HepG2 (cell line): ENCODE measurements around the gene ANTXR1. TPM values are rescaled to one million over a fixed set of nuclear protein-coding genes. Genes with fewer than 3 reads are reported as not detected.

Source experiments
- AHDC1 ChIP-seq: sonication (generic); formaldehyde crosslinking; IDR thresholded peaks from 2 replicates; pipeline ENCODE4 v1.5.1; 2020; ENCODE audit warnings: mild to moderate bottlenecking, missing genetic modification reagents, borderline replicate concordance
- BORCS8-MEF2B ChIP-seq: sonication (generic); formaldehyde crosslinking; IDR thresholded peaks from 2 replicates; pipeline ENCODE4 v1.8.0; 2022; ENCODE audit warnings: mild to moderate bottlenecking, missing genetic modification reagents
- DZIP1 ChIP-seq: sonication (generic); formaldehyde crosslinking; IDR thresholded peaks from 2 replicates; pipeline ENCODE4 v1.5.0; 2020; ENCODE audit warnings: mild to moderate bottlenecking, missing genetic modification reagents
- E2F5 ChIP-seq: sonication (generic); formaldehyde crosslinking; conservative IDR thresholded peaks from 2 replicates; pipeline ENCODE4 v1.4.0; 2020; ENCODE audit warnings: missing genetic modification reagents
- FOXP4 ChIP-seq: sonication (generic); formaldehyde crosslinking; IDR thresholded peaks from 2 replicates; pipeline ENCODE4 v1.4.0; 2020; ENCODE audit warnings: missing genetic modification reagents
- MED13 ChIP-seq: sonication (generic); formaldehyde crosslinking; IDR thresholded peaks from 2 replicates; pipeline ENCODE4 v1.5.0; 2020; ENCODE audit warnings: missing genetic modification reagents
- NR2F1 ChIP-seq, 2 experiments: fragments of 450-650 bp in 1 of 2; formaldehyde crosslinking in 1 of 2; IDR thresholded peaks; 2 replicates each; pipeline versions ENCODE4 v1.5.0 to v1.6.1; 2016 to 2020; ENCODE audit warnings: mild to moderate bottlenecking in 1 of 2, missing compliant biosample characterization in 1 of 2, missing genetic modification reagents in 1 of 2, moderate library complexity in 1 of 2
- PATZ1 ChIP-seq: sonication (generic); formaldehyde crosslinking; IDR thresholded peaks from 2 replicates; pipeline ENCODE4 v1.4.0; 2020; ENCODE audit warnings: missing genetic modification reagents
- RNF219 ChIP-seq: sonication (generic); formaldehyde crosslinking; IDR thresholded peaks from 2 replicates; pipeline ENCODE4 v1.5.0; 2020; ENCODE audit warnings: mild to moderate bottlenecking, missing genetic modification reagents
- ZNF773 ChIP-seq: sonication (generic); formaldehyde crosslinking; IDR thresholded peaks from 2 replicates; pipeline ENCODE4 v1.4.0; 2020; ENCODE audit warnings: missing genetic modification reagents, borderline replicate concordance
- polyA plus RNA-seq, 8 experiments: library from polyadenylated mRNA; depleted of rRNA in 3 of 8; stranded (reverse) in 7 of 8; unstranded in 1 of 8; fragments of >200 nt; fragmentation: Illumina TruSeq in 4 of 8; extraction: Trizol in 4 of 8; gene quantifications; 2 replicates each; pipeline versions ENCODE4 v1.2.1 to v1.2.3, GENCODE V29; 2011 to 2016; ENCODE audit warnings: low read depth in 4 of 8, missing spikeins in 1 of 8, mixed read lengths in 1 of 8; ENCODE audit not compliant: insufficient read depth in 1 of 8
- total RNA-seq, 5 experiments: library from RNA; depleted of rRNA; stranded (reverse); fragments of >200 nt; fragmentation: Illumina TruSeq; extraction: Trizol; gene quantifications; 2 replicates each; pipeline ENCODE4 v1.2.3, GENCODE V29; 2016; ENCODE audit warnings: low read depth in 1 of 5

Gene ANTXR1
- total and polyA plus RNA-seq, 2 of the 13 experiments (the other 11 are each of a cell fraction or from before 2014, with no cell fraction given) = 4.5 to 12.7 TPM

- peak; percentile 92 for TF ChIP-seq PATZ1
- TF ChIP-seq ZNF773 (CRISPR knock-in tag) = no peak
- TF ChIP-seq MED13 (CRISPR knock-in tag) = peak; percentile 83
- TF ChIP-seq AHDC1 (CRISPR knock-in tag) = peak; percentile 70; the same call in 1 of the 2 replicates
- no peak for TF ChIP-seq RNF219 (CRISPR knock-in tag)
- TF ChIP-seq NR2F1 (CRISPR knock-in tag; IDR thresholded peaks at IDR 0.05) = peak; percentile 68 to 70; a peak in 3 of 4 replicates
- no peak for TF ChIP-seq DZIP1 (CRISPR knock-in tag)
- 0 out of 2 replicates have a peak, but pooled peaks have one; percentile 47 for TF ChIP-seq BORCS8-MEF2B (CRISPR knock-in tag)
- TF ChIP-seq E2F5 (CRISPR knock-in tag) = no peak
- TF ChIP-seq FOXP4 (CRISPR knock-in tag) = peak; percentile 84
Measured at GRCh38 chr2:69216535-69217332, 203.8 kb downstream of the ANTXR1 start (continued).
